Measurements from ENCODE around the gene DNMT3A.

DNA sequence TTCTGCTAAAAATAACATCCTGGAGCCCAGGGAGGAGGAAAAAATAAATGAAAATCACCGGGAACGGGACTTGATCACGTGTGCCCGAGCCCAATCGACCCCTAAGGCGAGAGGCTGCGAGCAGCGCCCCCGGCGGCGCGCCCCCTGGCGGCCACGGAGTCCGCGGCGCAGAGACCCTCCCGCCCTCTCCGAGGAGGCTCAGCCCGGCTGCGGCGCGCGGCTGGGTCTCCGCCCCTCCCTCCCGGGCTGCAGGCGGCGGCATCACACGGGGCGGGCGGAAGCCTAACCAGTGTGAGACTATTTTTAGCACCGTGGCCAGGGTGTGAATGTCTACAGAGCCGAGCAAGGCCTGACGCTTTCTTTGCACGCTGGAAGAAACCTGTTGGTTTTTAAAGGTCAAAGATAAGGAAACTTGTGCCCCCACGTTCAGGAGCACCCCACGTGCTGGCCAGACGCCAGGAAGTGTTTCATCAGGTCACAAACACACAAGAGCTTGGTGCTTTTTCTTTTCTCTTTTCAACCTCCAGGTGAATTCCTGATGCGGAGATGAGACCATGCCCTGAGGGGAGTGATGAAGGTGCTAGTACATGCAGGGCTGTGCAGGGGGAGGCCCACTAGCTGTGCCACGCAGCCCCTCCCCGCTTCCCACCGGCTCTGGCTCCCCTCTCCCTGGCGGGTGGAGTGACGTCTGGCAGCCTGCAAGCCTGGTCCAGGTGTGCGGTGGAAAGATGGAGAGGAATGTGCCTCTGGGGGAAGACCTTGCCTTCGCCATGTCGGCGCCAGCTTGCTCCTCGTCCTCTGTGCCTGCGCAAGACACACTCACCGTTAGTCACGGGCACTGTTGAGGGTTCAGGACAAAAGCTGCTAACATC, 35.3 kb upstream of the DNMT3A start:
- TF ChIP-seq, protein P1, sequence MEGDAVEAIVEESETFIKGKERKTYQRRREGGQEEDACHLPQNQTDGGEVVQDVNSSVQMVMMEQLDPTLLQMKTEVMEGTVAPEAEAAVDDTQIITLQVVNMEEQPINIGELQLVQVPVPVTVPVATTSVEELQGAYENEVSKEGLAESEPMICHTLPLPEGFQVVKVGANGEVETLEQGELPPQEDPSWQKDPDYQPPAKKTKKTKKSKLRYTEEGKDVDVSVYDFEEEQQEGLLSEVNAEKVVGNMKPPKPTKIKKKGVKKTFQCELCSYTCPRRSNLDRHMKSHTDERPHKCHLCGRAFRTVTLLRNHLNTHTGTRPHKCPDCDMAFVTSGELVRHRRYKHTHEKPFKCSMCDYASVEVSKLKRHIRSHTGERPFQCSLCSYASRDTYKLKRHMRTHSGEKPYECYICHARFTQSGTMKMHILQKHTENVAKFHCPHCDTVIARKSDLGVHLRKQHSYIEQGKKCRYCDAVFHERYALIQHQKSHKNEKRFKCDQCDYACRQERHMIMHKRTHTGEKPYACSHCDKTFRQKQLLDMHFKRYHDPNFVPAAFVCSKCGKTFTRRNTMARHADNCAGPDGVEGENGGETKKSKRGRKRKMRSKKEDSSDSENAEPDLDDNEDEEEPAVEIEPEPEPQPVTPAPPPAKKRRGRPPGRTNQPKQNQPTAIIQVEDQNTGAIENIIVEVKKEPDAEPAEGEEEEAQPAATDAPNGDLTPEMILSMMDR (IDR thresholded peaks at IDR 0.05): peak; percentile 93 to 96 (median 95)
- TF ChIP-seq POLR2A (IDR thresholded peaks at IDR 0.05; ENCODE audit: low read depth) (no peak), POLR2AphosphoS5 (IDR thresholded peaks at IDR 0.05) (peak; percentile 19 to 75)
